ENCODE results near the gene PRLR.

DNA sequence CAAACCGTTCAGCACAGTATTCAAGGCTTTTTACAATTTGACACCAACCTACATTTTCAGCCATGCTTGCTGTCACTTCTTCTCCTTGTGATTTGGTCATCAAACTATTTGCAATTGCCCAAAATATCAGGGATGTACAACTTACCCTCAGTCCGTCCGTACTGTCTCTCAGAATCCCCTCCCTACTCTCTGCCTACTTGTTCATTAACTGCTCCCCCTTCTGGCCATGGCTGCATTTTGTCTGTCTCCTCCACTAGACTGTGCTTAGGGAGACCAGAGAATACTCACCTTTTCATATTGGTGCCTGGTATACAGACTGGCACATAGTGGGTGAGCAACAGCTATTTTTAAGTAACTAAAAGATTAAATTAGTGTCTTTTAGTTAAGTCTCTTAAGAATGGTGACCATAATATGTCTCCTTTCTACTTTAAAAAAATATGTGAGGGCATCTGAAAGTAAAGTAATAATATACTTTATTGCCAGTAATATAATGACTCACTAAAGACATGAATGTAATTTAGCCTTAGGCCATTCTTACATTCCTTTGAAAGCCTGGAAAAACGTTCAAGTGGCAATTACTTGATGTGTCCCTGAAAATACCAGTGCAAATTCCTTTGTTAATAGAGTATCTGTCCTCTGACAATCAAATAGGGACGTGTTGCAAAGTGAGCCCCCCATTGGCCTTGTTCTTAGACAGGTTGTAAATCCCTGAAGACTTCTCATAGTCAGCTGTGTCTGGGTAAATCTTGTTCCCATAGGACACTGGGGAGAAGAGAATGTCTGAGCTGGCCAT is 27.8 kb downstream of the PRLR start:
- TF ChIP-seq, protein P1, sequence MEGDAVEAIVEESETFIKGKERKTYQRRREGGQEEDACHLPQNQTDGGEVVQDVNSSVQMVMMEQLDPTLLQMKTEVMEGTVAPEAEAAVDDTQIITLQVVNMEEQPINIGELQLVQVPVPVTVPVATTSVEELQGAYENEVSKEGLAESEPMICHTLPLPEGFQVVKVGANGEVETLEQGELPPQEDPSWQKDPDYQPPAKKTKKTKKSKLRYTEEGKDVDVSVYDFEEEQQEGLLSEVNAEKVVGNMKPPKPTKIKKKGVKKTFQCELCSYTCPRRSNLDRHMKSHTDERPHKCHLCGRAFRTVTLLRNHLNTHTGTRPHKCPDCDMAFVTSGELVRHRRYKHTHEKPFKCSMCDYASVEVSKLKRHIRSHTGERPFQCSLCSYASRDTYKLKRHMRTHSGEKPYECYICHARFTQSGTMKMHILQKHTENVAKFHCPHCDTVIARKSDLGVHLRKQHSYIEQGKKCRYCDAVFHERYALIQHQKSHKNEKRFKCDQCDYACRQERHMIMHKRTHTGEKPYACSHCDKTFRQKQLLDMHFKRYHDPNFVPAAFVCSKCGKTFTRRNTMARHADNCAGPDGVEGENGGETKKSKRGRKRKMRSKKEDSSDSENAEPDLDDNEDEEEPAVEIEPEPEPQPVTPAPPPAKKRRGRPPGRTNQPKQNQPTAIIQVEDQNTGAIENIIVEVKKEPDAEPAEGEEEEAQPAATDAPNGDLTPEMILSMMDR (IDR thresholded peaks at IDR 0.05), result peak in 6 of 7 experiments; percentile 19 to 53 (median 40)
- TF ChIP-seq POLR2A (IDR thresholded peaks at IDR 0.05), result no peak

All from body of pancreas (tissue), 4 donors.